Measurements from ENCODE around the gene DOCK11. TPM values are rescaled to one million over a fixed set of nuclear protein-coding genes. Genes with fewer than 3 reads are reported as not detected.

DOCK11 gene
- total RNA-seq, 2 experiments from 2014 or later: 57.1 to 63.1 TPM

- Mint-ChIP-seq H3K36me3 (peaks cover 26% of the 10 kb centered on the region), H3K27me3 (no peaks in the 10 kb centered on the region), H3K4me3 (no peak overlapping the region), H3K27ac (no peak overlapping the region), H3K9me3 (ENCODE audit: low read depth) (no peaks in the 10 kb centered on the region), H3K4me1 (peaks cover 29% of the 10 kb centered on the region)
- DNase-seq: no peak
- CTCF ChIA-PET: no interaction called here
- ATAC-seq: no peak
These were observed 55.8 kb downstream of the DOCK11 start for GRCh38 chrX:118551426-118551825.

- DNase-seq (no peak), ATAC-seq (peak; percentile 58)
- Mint-ChIP-seq H3K36me3 (peaks cover 29% of the 10 kb centered on the region), H3K4me3 (no peak overlapping the region), H3K9me3 (ENCODE audit: low read depth) (no peaks in the 10 kb centered on the region), H3K27me3 (no peaks in the 10 kb centered on the region), H3K27ac (peak overlapping the region; percentile 19), H3K4me1 (peaks cover 30% of the 10 kb centered on the region)
- CTCF ChIA-PET: no interaction called here
These were observed 56.7 kb downstream of the DOCK11 start for GRCh38 chrX:118552121-118552900.

GRCh38 chrX:118553042-118553710 is 57.6 kb downstream of the DOCK11 start:
- peaks cover 30% of the 10 kb centered on the region for H3K4me1 Mint-ChIP-seq
- ATAC-seq (no peak), DNase-seq (no peak)
- H3K27me3 Mint-ChIP-seq: no peaks in the 10 kb centered on the region
- peaks cover 30% of the 10 kb centered on the region for H3K36me3 Mint-ChIP-seq
- no peak overlapping the region for H3K27ac Mint-ChIP-seq
- H3K4me3 Mint-ChIP-seq: no peak overlapping the region
- CTCF ChIA-PET: no interaction called here
- no peaks in the 10 kb centered on the region for H3K9me3 Mint-ChIP-seq (ENCODE audit: low read depth)

GRCh38 chrX:118554511-118554910 is 58.9 kb downstream of the DOCK11 start:
- DNase-seq: peak; percentile 43
- ATAC-seq: peak; percentile 73
- no peak overlapping the region for H3K27ac Mint-ChIP-seq
- H3K36me3 Mint-ChIP-seq: peaks cover 27% of the 10 kb centered on the region
- H3K4me3 Mint-ChIP-seq: no peak overlapping the region
- no peaks in the 10 kb centered on the region for H3K9me3 Mint-ChIP-seq (ENCODE audit: low read depth)
- CTCF ChIA-PET: no interaction called here
- H3K4me1 Mint-ChIP-seq: peaks cover 30% of the 10 kb centered on the region
- H3K27me3 Mint-ChIP-seq: no peaks in the 10 kb centered on the region

GRCh38 chrX:118558926-118559325 is 63.3 kb downstream of the DOCK11 start:
- ATAC-seq: no peak
- H3K9me3 Mint-ChIP-seq (ENCODE audit: low read depth): no peaks in the 10 kb centered on the region
- no peaks in the 10 kb centered on the region for H3K27me3 Mint-ChIP-seq
- CTCF ChIA-PET: no interaction called here
- no peak overlapping the region for H3K27ac Mint-ChIP-seq
- no peak for DNase-seq
- peaks cover 17% of the 10 kb centered on the region for H3K4me1 Mint-ChIP-seq
- H3K4me3 Mint-ChIP-seq: no peak overlapping the region
- peaks cover 32% of the 10 kb centered on the region for H3K36me3 Mint-ChIP-seq

GRCh38 chrX:118560489-118560888 is 64.9 kb downstream of the DOCK11 start:
- Mint-ChIP-seq H3K9me3 (ENCODE audit: low read depth) (no peaks in the 10 kb centered on the region), H3K27me3 (no peaks in the 10 kb centered on the region), H3K36me3 (peaks cover 31% of the 10 kb centered on the region), H3K4me1 (peaks cover 7% of the 10 kb centered on the region), H3K27ac (no peak overlapping the region), H3K4me3 (no peak overlapping the region)
- ATAC-seq (no peak), DNase-seq (no peak)
- CTCF ChIA-PET: no interaction called here

GRCh38 chrX:118562582-118563164 is 67.1 kb downstream of the DOCK11 start:
- Mint-ChIP-seq H3K9me3 (ENCODE audit: low read depth) (no peaks in the 10 kb centered on the region), H3K27me3 (no peaks in the 10 kb centered on the region), H3K27ac (no peak overlapping the region), H3K4me3 (no peak overlapping the region), H3K4me1 (peaks cover 2% of the 10 kb centered on the region), H3K36me3 (peaks cover 26% of the 10 kb centered on the region)
- no peak for DNase-seq
- CTCF ChIA-PET: interaction anchor here (1.2 kb wide), 1 partner anchor 103 kb away, joined by 3 read pairs; no protein-coding TSS in a partner anchor
- ATAC-seq: no peak

GRCh38 chrX:118564498-118564897 is 68.9 kb downstream of the DOCK11 start:
- H3K4me3 Mint-ChIP-seq: no peak overlapping the region
- no peak overlapping the region for H3K27ac Mint-ChIP-seq
- no peak for ATAC-seq
- peaks cover 31% of the 10 kb centered on the region for H3K36me3 Mint-ChIP-seq
- no peak for DNase-seq
- CTCF ChIA-PET: no interaction called here
- peaks cover 4% of the 10 kb centered on the region for H3K4me1 Mint-ChIP-seq
- no peaks in the 10 kb centered on the region for H3K9me3 Mint-ChIP-seq (ENCODE audit: low read depth)
- H3K27me3 Mint-ChIP-seq: no peaks in the 10 kb centered on the region

GRCh38 chrX:118565853-118566252 is 70.2 kb downstream of the DOCK11 start:
- no peaks in the 10 kb centered on the region for H3K9me3 Mint-ChIP-seq (ENCODE audit: low read depth)
- no peak for DNase-seq
- H3K36me3 Mint-ChIP-seq: peaks cover 36% of the 10 kb centered on the region

GRCh38 chrX:118566359-118566758 is 70.7 kb downstream of the DOCK11 start:
- no peaks in the 10 kb centered on the region for H3K27me3 Mint-ChIP-seq
- no peak for DNase-seq
- H3K36me3 Mint-ChIP-seq: peaks cover 37% of the 10 kb centered on the region
- CTCF ChIA-PET: no interaction called here
- no peak overlapping the region for H3K4me3 Mint-ChIP-seq
- no peaks in the 10 kb centered on the region for H3K9me3 Mint-ChIP-seq (ENCODE audit: low read depth)
- no peak for ATAC-seq
- H3K4me1 Mint-ChIP-seq: peaks cover 11% of the 10 kb centered on the region
- no peak overlapping the region for H3K27ac Mint-ChIP-seq

More at GRCh38 chrX:118565853-118566252, 70.2 kb downstream of the DOCK11 start:
- Mint-ChIP-seq H3K4me1 (peaks cover 8% of the 10 kb centered on the region), H3K4me3 (no peak overlapping the region), H3K27me3 (no peaks in the 10 kb centered on the region), H3K27ac (no peak overlapping the region)
- CTCF ChIA-PET: no interaction called here
- ATAC-seq: no peak

GRCh38 chrX:118569676-118570075 is 74.1 kb downstream of the DOCK11 start:
- Mint-ChIP-seq H3K4me1 (peaks cover 11% of the 10 kb centered on the region), H3K27me3 (no peaks in the 10 kb centered on the region), H3K27ac (peak overlapping the region; percentile 20), H3K36me3 (peaks cover 35% of the 10 kb centered on the region), H3K4me3 (no peak overlapping the region), H3K9me3 (ENCODE audit: low read depth) (no peaks in the 10 kb centered on the region)
- ATAC-seq (no peak), DNase-seq (no peak)
- CTCF ChIA-PET: no interaction called here

- Mint-ChIP-seq H3K27ac (peak overlapping the region; percentile 20), H3K36me3 (peaks cover 36% of the 10 kb centered on the region), H3K27me3 (no peaks in the 10 kb centered on the region), H3K9me3 (ENCODE audit: low read depth) (no peaks in the 10 kb centered on the region), H3K4me3 (no peak overlapping the region), H3K4me1 (peaks cover 11% of the 10 kb centered on the region)
- CTCF ChIA-PET: no interaction called here
- DNase-seq: no peak
- no peak for ATAC-seq
These were observed 74.6 kb downstream of the DOCK11 start for GRCh38 chrX:118570209-118570608.

GRCh38 chrX:118571836-118572235 is 76.2 kb downstream of the DOCK11 start:
- H3K4me1 Mint-ChIP-seq: peaks cover 11% of the 10 kb centered on the region
- H3K27ac Mint-ChIP-seq: no peak overlapping the region
- no peak overlapping the region for H3K4me3 Mint-ChIP-seq
- H3K27me3 Mint-ChIP-seq: no peaks in the 10 kb centered on the region
- peaks cover 31% of the 10 kb centered on the region for H3K36me3 Mint-ChIP-seq
- no peak for ATAC-seq
- CTCF ChIA-PET: no interaction called here
- no peak for DNase-seq
- H3K9me3 Mint-ChIP-seq (ENCODE audit: low read depth): no peaks in the 10 kb centered on the region

GRCh38 chrX:118574666-118575065 is 79.1 kb downstream of the DOCK11 start:
- DNase-seq: no peak
- ATAC-seq: no peak
- CTCF ChIA-PET: no interaction called here
- Mint-ChIP-seq H3K27me3 (no peaks in the 10 kb centered on the region), H3K36me3 (peaks cover 26% of the 10 kb centered on the region), H3K9me3 (ENCODE audit: low read depth) (no peaks in the 10 kb centered on the region), H3K4me3 (no peak overlapping the region), H3K27ac (no peak overlapping the region), H3K4me1 (peaks cover 7% of the 10 kb centered on the region)

All from activated CD8-positive, alpha-beta memory T cell treated with anti-CD3 and anti-CD28 coated beads, Interleukin-2, amount 10 ng/mL, durations not matched to agents 7 days and 5 days (primary cell).